ENCODE results near the gene GNAT2.

DNA sequence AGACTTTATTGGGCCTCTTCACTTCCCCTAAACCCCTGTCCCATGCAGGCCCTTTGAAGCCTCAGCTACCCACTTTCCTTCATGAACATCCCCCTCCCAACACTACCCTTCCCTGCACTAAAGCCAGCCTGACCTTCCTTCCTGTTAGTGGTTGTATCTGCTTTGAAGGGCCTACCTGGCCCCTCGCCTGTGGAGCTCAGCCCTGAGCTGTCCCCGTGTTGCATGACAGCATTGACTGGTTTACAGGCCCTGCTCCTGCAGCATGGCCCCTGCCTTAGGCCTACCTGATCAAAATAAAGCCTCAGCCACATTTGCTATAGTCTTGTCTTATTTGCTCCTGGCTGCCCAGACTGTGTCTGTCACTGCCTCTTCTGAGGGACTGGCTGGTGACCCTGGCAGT, 42.0 kb upstream of the GNAT2 start:
- TF ChIP-seq POLR2AphosphoS5 (IDR thresholded peaks at IDR 0.05) (no peak), POLR2A (IDR thresholded peaks at IDR 0.05) (no peak), EP300 (IDR thresholded peaks at IDR 0.05; ENCODE audit: low read depth) (no peak)
- TF ChIP-seq, protein P1, sequence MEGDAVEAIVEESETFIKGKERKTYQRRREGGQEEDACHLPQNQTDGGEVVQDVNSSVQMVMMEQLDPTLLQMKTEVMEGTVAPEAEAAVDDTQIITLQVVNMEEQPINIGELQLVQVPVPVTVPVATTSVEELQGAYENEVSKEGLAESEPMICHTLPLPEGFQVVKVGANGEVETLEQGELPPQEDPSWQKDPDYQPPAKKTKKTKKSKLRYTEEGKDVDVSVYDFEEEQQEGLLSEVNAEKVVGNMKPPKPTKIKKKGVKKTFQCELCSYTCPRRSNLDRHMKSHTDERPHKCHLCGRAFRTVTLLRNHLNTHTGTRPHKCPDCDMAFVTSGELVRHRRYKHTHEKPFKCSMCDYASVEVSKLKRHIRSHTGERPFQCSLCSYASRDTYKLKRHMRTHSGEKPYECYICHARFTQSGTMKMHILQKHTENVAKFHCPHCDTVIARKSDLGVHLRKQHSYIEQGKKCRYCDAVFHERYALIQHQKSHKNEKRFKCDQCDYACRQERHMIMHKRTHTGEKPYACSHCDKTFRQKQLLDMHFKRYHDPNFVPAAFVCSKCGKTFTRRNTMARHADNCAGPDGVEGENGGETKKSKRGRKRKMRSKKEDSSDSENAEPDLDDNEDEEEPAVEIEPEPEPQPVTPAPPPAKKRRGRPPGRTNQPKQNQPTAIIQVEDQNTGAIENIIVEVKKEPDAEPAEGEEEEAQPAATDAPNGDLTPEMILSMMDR (IDR thresholded peaks at IDR 0.05): no peak
